Gastrocnemius medialis (tissue), 4 donors: ENCODE results near the gene CCDC192. TPM values are rescaled to one million over a fixed set of nuclear protein-coding genes. Genes with fewer than 3 reads are reported as not detected.

Source experiments
- ATAC-seq, 2 donors: fragments of 150-250 bp; one replicate each; pipeline ENCODE4 v1.9.1; 2016
- DNase-seq, 2 donors: peaks; one replicate each; pipeline ENCODE4 v3.0.0-alpha.2; 2019
- H3K27ac ChIP-seq, 4 donors: fragments of 200-600 bp; sonication (generic); 1 replicate in 1 of 4; 2 replicates in 3 of 4; pipeline ENCODE4 v1.5.1; 2016 to 2018; ENCODE audit warnings: mild to moderate bottlenecking in 2 of 4, moderate library complexity in 1 of 4
- H3K27me3 ChIP-seq, 3 donors: fragments of 200-600 bp; sonication (generic) in 2 of 3; 1 replicate in 1 of 3; 2 replicates in 2 of 3; pipeline versions ENCODE4 v1.5.1 to v1.6.0; 2016 to 2019; ENCODE audit warnings: mild to moderate bottlenecking in 1 of 3, moderate library complexity in 1 of 3
- H3K36me3 ChIP-seq, 2 donors: fragments of 200-600 bp; sonication (generic) in 1 of 2; one replicate each; pipeline ENCODE4 v1.5.1; 2017 to 2018
- H3K4me1 ChIP-seq, 2 donors: fragments of 200-600 bp; sonication (generic) in 1 of 2; one replicate each; pipeline ENCODE4 v1.5.1; 2016 to 2017; ENCODE audit warnings: mild to moderate bottlenecking in 2 of 2
- H3K4me3 ChIP-seq, 4 donors: fragments of 200-600 bp; sonication (generic) in 3 of 4; 1 replicate in 1 of 4; 2 replicates in 3 of 4; pipeline ENCODE4 v1.5.1; 2016 to 2019; ENCODE audit warnings: mild to moderate bottlenecking in 2 of 4
- H3K9me3 ChIP-seq, 3 donors: fragments of 200-600 bp; sonication (generic) in 2 of 3; 1 replicate in 1 of 3; 2 replicates in 2 of 3; pipeline ENCODE4 v1.5.1; 2016 to 2019
- CTCF ChIP-seq, 5 experiments: fragments of 450-650 bp in 3 of 5; fragments of 200-600 bp in 2 of 5; sonication (generic) in 2 of 5; IDR thresholded peaks in 4 of 5; conservative IDR thresholded peaks in 1 of 5; 1 replicate in 4 of 5; 2 replicates in 1 of 5; pipeline ENCODE4 v1.5.1; 2016 to 2019; ENCODE audit warnings: antibody characterized with exemption in 5 of 5, mild to moderate bottlenecking in 3 of 5, moderate library complexity in 3 of 5
- POLR2A ChIP-seq, 2 donors: fragments of 450-650 bp; IDR thresholded peaks; one replicate each; pipeline ENCODE4 v1.6.1; 2017; ENCODE audit warnings: antibody characterized with exemption in 2 of 2, mild to moderate bottlenecking in 2 of 2, moderate library complexity in 2 of 2
- in situ Hi-C, 4 donors: fragments of 200-750 bp; cut with MboI; loops; one replicate each; pipeline versions ENCODE4 v1.15.0 to v1.8.0; 2017; ENCODE audit warnings: low sequenced_read_pairs in 4 of 4
- intact Hi-C: fragments of 100-400 bp; cut with DNase I; formaldehyde crosslinking; loops from one replicate; pipeline ENCODE4 v1.15.1; 2023; ENCODE audit warnings: low total_unique reads
- total RNA-seq, 4 donors: library from RNA; depleted of rRNA; stranded (reverse); fragments of >200 nt; gene quantifications; one replicate each; pipeline versions ENCODE4 v1.1.0 to v1.2.3, GENCODE V29; 2016

Gene CCDC192
- total RNA-seq, 4 donors from 2014 or later = not detected

GRCh38 chr5:127894461-127894860 is 191.3 kb downstream of the CCDC192 start:
- H3K4me1 ChIP-seq = peaks cover 0 to 17% of the 10 kb centered on the region in 2 donors
- no peak overlapping the region for H3K27ac ChIP-seq
- in situ Hi-C loops = loop anchor here in 1 of 4 donors (25.0 kb wide), 1 partner anchor 332 kb away; no protein-coding TSS in a partner anchor
- H3K36me3 ChIP-seq = no peaks in the 10 kb centered on the region
- intact Hi-C loops = no loop called here
- no peak for ATAC-seq
- DNase-seq = no peak
- no peak overlapping the region for H3K4me3 ChIP-seq
- no peak for TF ChIP-seq CTCF (IDR thresholded peaks at IDR 0.05 in 4 of 5, conservative IDR thresholded peaks at IDR 0.05 in 1 of 5)
- TF ChIP-seq POLR2A (IDR thresholded peaks at IDR 0.05) = no peak
- no peaks in the 10 kb centered on the region for H3K9me3 ChIP-seq
- H3K27me3 ChIP-seq = no peaks in the 10 kb centered on the region

- ATAC-seq = no peak
- no peaks in the 10 kb centered on the region for H3K9me3 ChIP-seq
- in situ Hi-C loops = loop anchor here in 1 of 4 donors (25.0 kb wide), 1 partner anchor 336 kb away; no protein-coding TSS in a partner anchor
- no peaks in the 10 kb centered on the region for H3K27me3 ChIP-seq
- no peak overlapping the region for H3K4me3 ChIP-seq
- no peak for DNase-seq
- H3K27ac ChIP-seq = no peak overlapping the region
- intact Hi-C loops = no loop called here
- no peaks in the 10 kb centered on the region for H3K4me1 ChIP-seq
- no peaks in the 10 kb centered on the region for H3K36me3 ChIP-seq
- no peak for TF ChIP-seq CTCF (IDR thresholded peaks at IDR 0.05 in 4 of 5, conservative IDR thresholded peaks at IDR 0.05 in 1 of 5)
- TF ChIP-seq POLR2A (IDR thresholded peaks at IDR 0.05) = no peak
Observed at GRCh38 chr5:127898551-127899213, 195.5 kb downstream of the CCDC192 start.

- in situ Hi-C loops = loop anchor here in 1 of 4 donors (25.0 kb wide), 1 partner anchor 337 kb away; no protein-coding TSS in a partner anchor
- Histone ChIP-seq H3K4me1 (no peaks in the 10 kb centered on the region), H3K36me3 (no peaks in the 10 kb centered on the region), H3K4me3 (no peak overlapping the region), H3K9me3 (no peaks in the 10 kb centered on the region), H3K27me3 (no peaks in the 10 kb centered on the region), H3K27ac (no peak overlapping the region)
- intact Hi-C loops = no loop called here
- TF ChIP-seq CTCF (IDR thresholded peaks at IDR 0.05 in 4 of 5, conservative IDR thresholded peaks at IDR 0.05 in 1 of 5) (no peak), POLR2A (IDR thresholded peaks at IDR 0.05) (no peak)
- DNase-seq (no peak), ATAC-seq (no peak)
Observed at GRCh38 chr5:127899214-127899610, 196.0 kb downstream of the CCDC192 start.

- ATAC-seq (no peak), DNase-seq (no peak)
- no peak overlapping the region for H3K27ac ChIP-seq
- no peaks in the 10 kb centered on the region for H3K27me3 ChIP-seq
- no peaks in the 10 kb centered on the region for H3K36me3 ChIP-seq
- H3K4me3 ChIP-seq = no peak overlapping the region
- intact Hi-C loops (no loop called here), in situ Hi-C loops (no loop called here)
- H3K4me1 ChIP-seq = peaks cover 0 to 5% of the 10 kb centered on the region in 2 donors
- no peak for TF ChIP-seq CTCF (IDR thresholded peaks at IDR 0.05 in 4 of 5, conservative IDR thresholded peaks at IDR 0.05 in 1 of 5)
- TF ChIP-seq POLR2A (IDR thresholded peaks at IDR 0.05) = no peak
- H3K9me3 ChIP-seq = no peaks in the 10 kb centered on the region
Observed at GRCh38 chr5:127906562-127907204, 203.5 kb downstream of the CCDC192 start.
